ENCODE measurements around the gene WDCP.
"Not testable (repeated sequence)": the region's sequence is repeated elsewhere in the genome, so short reads cannot be mapped to it uniquely, and the experiment has no call there.

Gene WDCP, protein sequence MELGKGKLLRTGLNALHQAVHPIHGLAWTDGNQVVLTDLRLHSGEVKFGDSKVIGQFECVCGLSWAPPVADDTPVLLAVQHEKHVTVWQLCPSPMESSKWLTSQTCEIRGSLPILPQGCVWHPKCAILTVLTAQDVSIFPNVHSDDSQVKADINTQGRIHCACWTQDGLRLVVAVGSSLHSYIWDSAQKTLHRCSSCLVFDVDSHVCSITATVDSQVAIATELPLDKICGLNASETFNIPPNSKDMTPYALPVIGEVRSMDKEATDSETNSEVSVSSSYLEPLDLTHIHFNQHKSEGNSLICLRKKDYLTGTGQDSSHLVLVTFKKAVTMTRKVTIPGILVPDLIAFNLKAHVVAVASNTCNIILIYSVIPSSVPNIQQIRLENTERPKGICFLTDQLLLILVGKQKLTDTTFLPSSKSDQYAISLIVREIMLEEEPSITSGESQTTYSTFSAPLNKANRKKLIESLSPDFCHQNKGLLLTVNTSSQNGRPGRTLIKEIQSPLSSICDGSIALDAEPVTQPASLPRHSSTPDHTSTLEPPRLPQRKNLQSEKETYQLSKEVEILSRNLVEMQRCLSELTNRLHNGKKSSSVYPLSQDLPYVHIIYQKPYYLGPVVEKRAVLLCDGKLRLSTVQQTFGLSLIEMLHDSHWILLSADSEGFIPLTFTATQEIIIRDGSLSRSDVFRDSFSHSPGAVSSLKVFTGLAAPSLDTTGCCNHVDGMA

DNA sequence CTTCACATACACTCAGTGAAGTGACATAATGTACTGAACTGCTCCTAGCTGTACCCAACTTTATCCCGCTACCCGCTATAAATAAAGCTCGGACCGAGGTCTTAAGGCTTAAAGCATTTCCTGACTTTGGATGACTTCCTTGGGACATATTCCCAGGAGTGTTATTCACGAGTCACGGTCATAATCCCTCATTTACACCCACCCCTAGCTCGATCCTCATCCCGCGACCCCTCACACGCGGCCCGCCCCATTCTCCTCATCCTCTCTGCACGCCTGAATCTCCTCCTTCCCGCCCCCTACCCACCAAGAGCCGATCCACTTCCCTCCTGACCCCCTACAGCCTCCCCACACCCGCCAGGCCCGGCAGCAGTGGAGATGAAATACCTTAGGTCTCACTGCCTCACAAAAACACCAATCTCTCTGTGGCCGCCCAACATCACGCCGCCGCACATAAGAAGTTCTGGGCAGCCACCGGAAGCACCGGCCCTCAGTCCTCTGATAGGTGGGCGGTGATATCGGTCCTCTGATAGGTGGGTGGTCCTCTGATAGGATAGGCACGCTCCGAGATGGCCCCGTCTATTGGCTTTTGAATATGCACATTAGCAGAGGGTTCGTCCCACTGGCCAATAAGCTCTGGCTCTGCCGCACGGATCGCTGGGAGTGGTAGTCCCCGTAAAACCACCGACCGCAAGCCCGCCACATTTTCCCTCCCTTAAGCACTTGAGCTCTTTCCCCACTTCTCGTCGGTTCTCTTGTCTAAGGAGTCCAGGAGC, at the start of gene WDCP:
WDCP (minus strand) TSS at position 462 of the 773 bp plus-strand sequence. CDS start 7,897 bp downstream, outside the sequence.
- DNase-seq (ENCODE audit: low read depth) = peak; percentile 100
- TF ChIP-seq, protein P1, sequence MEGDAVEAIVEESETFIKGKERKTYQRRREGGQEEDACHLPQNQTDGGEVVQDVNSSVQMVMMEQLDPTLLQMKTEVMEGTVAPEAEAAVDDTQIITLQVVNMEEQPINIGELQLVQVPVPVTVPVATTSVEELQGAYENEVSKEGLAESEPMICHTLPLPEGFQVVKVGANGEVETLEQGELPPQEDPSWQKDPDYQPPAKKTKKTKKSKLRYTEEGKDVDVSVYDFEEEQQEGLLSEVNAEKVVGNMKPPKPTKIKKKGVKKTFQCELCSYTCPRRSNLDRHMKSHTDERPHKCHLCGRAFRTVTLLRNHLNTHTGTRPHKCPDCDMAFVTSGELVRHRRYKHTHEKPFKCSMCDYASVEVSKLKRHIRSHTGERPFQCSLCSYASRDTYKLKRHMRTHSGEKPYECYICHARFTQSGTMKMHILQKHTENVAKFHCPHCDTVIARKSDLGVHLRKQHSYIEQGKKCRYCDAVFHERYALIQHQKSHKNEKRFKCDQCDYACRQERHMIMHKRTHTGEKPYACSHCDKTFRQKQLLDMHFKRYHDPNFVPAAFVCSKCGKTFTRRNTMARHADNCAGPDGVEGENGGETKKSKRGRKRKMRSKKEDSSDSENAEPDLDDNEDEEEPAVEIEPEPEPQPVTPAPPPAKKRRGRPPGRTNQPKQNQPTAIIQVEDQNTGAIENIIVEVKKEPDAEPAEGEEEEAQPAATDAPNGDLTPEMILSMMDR (conservative IDR thresholded peaks at IDR 0.05; ENCODE audit: low read depth, low read length) = no peak
- peak within 1 kb of the TSS; percentile 90 for H3K4me3 ChIP-seq (ENCODE audit: low read depth, low read length)

DNA sequence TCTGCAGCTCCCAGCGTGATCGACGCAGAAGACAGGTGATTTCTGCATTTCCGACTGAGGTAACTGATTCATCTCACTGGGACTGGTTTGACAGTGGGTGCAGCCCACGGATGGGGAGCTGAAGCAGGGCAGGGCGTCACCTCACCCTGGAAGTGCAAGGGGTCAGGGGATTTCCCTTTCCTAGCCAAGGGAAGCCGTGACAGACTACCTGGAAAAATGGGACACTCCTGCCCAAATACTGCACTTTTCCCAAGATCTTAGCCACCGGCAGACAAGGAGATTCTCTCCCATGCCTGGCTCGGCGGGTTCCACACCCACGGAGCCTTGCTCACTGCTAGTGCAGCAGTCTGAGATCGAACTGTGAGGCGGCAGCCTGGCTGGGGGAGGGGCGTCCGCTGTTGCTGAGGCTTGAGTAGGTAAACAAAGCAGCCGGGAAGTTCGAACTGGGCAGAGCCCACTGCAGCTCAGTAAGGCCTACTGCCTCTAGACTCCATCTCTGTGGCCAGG, 48.0 kb upstream of the WDCP start:
- H3K4me3 ChIP-seq (ENCODE audit: low read depth, low read length); DNase-seq (ENCODE audit: low read depth): not testable (repeated sequence)

DNA sequence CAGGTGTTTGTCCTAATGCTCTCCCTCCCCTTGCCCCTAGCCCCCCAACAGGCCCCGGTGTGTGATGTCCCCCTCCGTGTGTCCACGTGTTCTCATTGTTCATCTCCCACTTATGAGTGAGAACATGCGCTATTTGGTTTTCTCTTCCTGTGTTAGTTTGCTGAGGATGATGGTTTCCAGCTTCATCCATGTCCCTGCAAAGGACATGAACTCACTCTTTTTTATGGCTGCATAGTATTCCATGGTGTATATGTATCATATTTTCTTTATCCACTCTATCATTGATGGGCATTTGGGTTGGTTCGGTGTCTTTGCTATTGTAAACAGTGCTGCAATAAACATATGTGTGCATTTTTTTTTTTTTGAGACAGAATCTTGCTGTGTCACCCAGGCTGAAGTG, 46.1 kb upstream of the WDCP start:
- not testable (repeated sequence) for H3K4me3 ChIP-seq (ENCODE audit: low read depth, low read length); DNase-seq (ENCODE audit: low read depth)

DNA sequence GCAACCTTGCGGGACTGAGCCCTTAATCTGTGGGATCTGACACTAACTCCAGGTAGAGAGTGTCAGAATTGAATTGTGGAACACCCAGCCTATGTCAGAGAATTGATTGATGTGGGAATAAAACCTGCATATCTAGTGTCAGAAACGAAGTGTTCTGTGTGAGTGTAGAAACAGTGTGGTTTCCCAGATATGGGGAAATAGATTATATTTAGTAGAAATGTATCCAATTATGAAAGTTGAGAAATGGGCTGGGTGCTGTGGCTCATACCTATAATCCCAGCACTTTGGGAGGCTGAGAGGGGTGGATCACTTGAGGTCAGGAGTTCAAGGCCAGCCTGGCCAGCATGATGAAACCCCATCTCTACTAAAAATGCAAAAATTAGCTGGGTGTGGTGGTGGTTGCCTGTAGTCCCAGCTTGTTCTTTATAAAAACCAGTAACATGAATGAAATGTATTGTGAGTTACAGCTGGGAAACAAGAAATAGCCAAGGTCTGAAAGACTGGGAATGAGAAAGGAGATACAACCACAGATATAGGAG, 41.7 kb upstream of the WDCP start:
- TF ChIP-seq, protein P1 (conservative IDR thresholded peaks at IDR 0.05; ENCODE audit: low read depth, low read length) = no peak
- DNase-seq (ENCODE audit: low read depth) = no peak
- H3K4me3 ChIP-seq (ENCODE audit: low read depth, low read length) = no peak overlapping the region

DNA sequence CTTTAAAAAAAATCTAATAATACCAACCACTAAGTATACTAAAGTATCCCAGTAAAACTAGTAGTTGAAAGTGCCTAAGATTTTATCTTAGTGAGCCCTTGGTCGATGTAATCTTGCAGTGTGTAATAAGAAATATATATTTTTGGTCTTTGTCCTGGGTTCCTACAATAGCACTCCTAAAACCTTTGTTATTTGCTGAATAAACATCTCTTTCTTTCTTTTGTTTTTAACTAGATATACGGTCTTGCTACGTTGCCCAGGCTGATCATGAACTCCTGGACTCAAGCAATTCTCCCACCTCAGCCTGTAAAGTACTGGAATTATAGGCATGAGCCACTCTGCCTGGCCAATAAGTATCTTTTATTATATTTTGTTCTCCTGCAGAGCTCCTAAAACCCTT, 39.8 kb upstream of the WDCP start:
- no peak overlapping the region for H3K4me3 ChIP-seq (ENCODE audit: low read depth, low read length)
- DNase-seq (ENCODE audit: low read depth) = no peak
- TF ChIP-seq, protein P1 (conservative IDR thresholded peaks at IDR 0.05; ENCODE audit: low read depth, low read length) = no peak

DNA sequence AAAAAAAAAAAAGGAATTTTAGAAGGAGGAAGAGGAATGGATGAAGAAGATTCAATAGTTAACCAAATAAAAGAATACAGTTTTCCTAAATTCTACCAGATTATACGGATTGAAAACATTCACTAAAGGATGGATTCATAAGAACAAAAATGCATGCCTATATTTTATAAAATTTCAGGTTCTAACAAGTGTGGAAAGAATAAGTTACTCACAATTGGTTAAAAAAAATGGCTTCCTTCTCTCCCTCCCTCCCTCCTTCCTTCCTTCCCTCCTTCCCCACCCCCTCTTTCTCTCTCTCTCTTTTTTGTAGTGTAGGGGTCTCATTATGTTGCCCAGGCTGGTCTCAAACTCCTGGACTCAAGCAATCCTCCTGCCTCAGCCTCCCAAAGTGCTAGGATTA, 39.0 kb upstream of the WDCP start:
- no peak for DNase-seq (ENCODE audit: low read depth)
- TF ChIP-seq, protein P1 (conservative IDR thresholded peaks at IDR 0.05; ENCODE audit: low read depth, low read length) = no peak
- H3K4me3 ChIP-seq (ENCODE audit: low read depth, low read length) = no peak overlapping the region

DNA sequence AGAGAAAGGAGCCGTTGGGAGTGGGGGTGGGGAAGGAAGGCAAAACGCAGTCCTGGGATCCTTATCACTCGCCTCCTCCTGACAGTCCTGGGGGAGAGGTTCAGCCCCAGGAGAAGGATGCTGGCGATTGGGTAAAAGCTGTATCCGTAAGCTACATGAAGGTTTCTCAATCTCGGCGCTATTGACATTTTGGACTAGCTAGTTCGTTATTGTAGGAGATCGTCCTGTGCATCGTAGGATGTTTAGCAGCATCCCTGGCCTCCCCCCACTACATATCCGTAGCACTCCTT, 38.0 kb upstream of the WDCP start:
- peak; percentile 48 for DNase-seq (ENCODE audit: low read depth)
- peak overlapping the region; percentile 77 for H3K4me3 ChIP-seq (ENCODE audit: low read depth, low read length)
- TF ChIP-seq, protein P1 (conservative IDR thresholded peaks at IDR 0.05; ENCODE audit: low read depth, low read length) = no peak

All from choroid plexus epithelial cell (primary cell).